NCI-H187 (cell line): ENCODE results near the gene TNKS1BP1.

Experiments
- DNase-seq, 2 experiments: peaks; one replicate each; lab custom pipeline; 2025; lab: John Stamatoyannopoulos, UW

TNKS1BP1 gene

GRCh38 chr11:57255618-57256017 is 69.1 kb downstream of the TNKS1BP1 start:
- no peak for DNase-seq

GRCh38 chr11:57254631-57255030 is 70.1 kb downstream of the TNKS1BP1 start:
- DNase-seq, result no peak

GRCh38 chr11:57251491-57252104 is 73.2 kb downstream of the TNKS1BP1 start:
- no peak for DNase-seq

GRCh38 chr11:57251037-57251436 is 73.7 kb downstream of the TNKS1BP1 start:
- no peak for DNase-seq
